HG02642 (cell line): ENCODE data around the gene OTC.
A peak's percentile ranks its signal among the peaks of the same experiment; 100 is the strongest.

Experiments used
- ATAC-seq: cut with Tn5 transposase; IDR thresholded peaks from one replicate; pipeline ENCODE4 v1.9.1; 2021; ENCODE audit warnings: mild to moderate bottlenecking; ENCODE audit not compliant: unreplicated experiment, poor library complexity

Gene OTC

DNA sequence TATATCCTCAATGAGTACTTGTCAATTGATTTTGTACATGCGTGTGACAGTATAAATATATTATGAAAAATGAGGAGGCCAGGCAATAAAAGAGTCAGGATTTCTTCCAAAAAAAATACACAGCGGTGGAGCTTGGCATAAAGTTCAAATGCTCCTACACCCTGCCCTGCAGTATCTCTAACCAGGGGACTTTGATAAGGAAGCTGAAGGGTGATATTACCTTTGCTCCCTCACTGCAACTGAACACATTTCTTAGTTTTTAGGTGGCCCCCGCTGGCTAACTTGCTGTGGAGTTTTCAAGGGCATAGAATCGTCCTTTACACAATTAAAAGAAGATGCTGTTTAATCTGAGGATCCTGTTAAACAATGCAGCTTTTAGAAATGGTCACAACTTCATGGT lies at the start of gene OTC:
Gene OTC, plus strand, starts transcription at position 243 of the 400 bp plus-strand sequence. Its CDS starts 93 bp downstream, at position 336.
- no peak for ATAC-seq

DNA sequence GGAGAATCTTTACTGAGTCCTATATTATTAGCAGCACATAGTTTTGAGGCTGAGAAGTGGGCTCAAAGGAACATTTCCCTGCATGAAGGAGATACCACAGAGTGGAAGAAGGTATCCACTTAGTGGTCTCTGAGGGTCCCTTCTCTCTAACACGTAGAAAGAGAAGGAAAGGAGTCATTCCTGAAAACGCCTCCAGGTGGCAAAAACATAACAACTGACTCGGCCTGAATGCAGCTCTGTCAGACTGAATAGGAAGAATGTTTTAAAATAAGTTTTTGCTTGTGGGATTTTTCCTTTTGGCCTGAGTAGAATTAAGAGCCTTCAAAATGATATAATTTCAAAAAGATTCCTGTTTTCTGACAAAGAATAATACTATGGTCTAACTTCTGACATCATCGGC lies 48.4 kb upstream of the OTC start:
- ATAC-seq = no peak

DNA sequence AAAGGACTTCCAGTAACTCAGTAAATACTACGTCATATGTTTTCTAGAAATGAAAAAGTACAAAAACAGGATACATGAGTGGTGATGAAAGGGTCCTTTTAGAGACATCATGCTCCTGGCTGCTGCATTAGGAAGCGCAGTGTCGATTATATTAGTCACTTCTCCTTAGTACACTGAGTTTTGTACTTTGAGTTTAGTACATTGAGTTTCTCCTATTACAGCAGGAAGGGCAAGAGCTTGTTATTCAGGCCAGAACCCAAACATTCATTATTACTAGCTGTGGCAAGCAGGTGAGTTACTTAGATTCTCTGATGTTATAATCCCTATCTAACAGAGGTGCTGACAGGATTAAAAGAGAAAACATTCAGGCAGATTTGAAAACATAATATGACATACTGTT lies 46.4 kb upstream of the OTC start:
- no peak for ATAC-seq

DNA sequence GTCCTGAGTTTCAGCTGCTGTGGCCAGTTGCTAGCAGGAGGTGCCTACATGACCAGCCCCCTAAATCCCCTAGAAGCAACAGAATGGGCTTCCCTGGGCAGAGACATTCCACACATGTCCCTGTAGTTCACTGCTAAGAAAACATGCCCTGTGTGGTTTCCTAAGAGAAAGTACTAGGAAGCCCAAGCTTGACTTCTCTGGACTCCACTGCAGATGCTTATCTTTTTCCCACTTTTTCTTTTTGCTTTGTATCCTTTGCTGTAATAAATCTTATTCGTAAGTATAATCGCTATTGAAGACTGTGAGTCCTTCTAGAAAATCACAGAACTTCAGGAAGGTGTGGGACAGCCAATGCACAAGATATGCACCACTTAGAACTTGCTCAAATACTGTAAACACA lies 40.7 kb upstream of the OTC start:
- no peak for ATAC-seq

DNA sequence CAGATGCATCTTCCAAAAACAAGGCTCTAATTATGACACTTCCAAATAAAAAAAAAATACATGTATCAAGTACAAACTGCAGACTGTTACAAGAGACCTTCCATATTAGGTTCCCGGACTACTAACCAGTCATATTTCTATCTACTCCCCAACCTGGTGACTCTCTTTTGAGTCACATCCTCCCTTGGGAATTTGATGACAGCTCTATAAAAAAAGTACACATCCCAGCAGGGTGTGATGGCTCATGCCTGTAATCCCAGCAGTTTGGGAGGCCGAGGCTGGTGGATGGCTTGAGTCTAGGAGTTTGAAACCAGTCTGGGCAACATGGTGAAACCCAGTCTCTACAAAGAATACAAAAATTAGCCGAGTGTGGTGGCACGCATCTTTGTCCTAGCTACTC lies 40.0 kb upstream of the OTC start:
- ATAC-seq = no peak

DNA sequence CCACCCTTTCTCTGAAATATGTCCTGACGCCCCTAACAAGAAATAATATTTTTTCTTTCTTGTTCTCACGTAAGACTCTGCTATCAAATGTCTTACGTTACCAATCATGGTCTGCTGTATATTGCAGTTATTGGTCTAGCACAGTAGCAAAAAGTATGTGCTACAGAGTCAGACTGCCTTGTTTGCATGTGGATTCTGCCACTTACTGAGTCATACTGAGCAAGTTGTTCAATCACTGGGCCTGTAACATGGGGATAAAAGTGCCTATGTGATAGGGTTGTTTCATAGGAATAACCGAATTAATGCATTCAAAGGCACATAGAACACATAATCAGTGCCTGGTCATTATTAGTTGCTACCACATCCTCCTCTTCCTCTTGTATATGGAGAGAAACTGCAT lies 39.2 kb upstream of the OTC start:
- ATAC-seq = no peak

DNA sequence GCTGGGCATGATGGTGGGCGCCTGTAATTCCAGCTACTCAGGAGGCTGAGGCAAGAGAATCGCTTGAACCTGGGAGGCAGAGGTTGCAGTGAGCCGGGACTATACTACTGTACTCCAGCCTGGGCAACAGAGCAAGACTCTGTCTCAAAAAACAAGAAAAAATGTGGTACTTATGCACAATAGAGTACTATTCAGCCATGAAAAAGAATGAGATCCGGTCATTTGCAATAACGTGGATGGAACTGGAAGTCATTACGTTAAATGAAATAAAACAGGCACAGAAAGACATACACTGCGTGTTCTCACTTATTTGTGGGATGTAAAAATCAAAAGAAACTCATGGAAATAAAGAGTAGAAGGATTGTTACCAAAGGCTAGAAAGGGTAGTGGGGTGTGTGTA lies 37.2 kb upstream of the OTC start:
- ATAC-seq = no peak

DNA sequence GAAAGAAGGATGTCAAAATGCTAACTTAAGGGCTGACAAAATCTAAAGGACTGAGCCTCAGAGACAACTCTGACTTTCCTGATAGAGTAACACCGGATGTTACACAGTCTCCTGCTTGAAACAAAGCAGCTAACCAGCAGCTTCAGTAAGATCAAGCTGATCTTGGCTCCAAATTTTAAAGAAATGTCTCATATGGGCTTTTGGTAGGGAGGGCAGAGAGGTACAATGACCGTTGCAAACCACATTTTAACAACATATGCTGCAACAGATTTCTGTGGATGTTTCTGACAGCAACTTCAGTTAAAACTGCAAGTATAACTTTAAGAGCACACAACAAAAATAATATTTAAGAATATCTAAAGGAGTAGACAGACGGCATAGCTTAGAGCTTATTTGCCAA lies 34.2 kb upstream of the OTC start:
- no peak for ATAC-seq

DNA sequence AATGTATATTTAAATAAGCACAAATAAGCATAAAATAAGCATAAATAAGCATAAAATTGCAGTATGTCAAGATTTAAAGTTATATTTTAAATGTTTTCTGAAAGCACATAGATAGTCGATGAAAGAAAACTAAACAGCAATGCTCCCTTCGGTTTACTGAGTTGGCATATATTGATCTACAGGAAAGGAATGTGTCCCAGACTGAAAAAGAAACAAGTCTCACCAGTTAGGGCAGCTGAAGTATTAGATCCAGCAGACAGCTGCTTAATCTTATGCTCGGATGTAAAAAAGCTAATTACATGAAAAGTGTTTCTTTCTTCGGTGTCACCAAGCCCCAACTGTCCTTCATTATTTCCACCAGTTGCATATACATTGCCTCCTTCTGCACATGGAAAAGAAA lies 33.8 kb upstream of the OTC start:
- no peak for ATAC-seq

DNA sequence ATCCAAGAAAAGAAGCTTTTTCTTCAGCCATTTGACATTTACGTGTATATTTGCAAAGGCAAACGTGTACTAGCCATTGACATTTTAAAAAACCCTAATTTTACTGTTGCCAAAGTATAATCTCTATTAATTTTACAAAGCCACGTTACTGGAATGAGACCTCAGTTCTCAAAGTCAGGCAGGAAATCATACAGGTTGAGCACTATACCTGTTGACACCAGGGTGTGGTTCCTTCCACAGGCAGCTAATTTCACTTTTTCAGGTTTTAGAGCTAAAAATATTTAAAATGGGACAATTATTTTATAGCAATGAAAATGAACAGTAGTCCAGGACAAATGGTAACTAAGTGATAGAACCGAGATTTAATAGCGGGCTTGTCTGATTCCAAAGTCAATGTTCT lies 31.6 kb upstream of the OTC start:
- ATAC-seq = no peak

DNA sequence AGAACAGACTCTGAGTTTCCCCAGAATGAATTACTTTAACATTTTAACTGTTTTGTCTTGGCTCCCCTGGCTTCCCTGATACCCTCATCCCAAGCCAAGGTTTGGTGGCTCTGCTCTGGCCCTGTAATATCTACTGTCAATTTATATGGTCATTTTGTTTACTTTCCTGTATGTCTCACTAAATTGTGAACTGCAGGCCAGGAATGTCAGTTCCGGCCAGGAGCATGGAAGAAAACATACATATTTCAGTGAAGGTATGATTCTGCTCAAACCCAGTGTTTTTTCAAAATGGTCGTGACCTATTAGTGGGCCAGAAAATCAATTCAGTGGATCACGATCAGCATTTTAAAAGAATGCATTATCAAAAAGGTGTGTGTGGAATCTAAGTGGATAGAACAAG lies 26.3 kb upstream of the OTC start:
- ATAC-seq = no peak

DNA sequence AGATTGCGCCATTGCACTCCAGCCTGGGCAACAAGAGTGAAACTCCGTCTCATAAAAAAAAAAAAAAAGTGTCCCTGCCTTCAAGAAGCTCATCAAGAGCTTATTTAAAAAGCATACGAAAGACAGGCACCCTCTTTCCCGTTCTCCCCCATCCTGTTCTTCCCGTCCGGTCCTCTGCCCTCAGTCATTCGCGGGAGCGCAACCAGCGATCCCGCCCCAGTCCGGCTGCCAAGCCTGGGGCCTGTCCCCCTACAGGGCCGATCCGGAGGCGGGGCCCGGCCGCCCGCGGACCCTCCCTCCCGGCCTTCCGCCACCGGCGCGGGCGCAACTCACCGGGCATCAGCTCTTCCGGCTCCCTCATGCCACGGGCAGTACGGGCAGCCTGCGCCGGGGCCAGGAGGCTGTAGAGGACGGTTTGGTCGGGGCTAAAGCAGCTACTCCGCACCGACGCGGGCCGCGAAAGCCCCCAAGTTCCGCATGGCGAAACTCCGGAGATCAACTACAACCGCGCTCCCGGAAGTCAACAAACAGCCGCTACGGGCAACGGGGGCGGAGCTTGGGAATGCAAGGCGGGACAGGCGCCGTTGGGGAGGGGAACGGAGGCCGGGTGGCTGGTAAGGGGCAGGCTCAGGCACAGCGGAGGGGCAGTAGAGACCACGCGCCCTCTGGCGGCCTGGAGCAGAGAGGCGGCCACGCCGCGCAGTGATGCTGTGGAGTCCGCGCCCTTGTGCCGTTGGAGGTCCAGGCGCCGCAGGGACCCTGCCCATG lies 25.2 kb upstream of the OTC start, which contains the start of gene RPGR:
Gene RPGR, minus strand, starts transcription at position 503 of the 768 bp plus-strand sequence. Its CDS starts 142 bp downstream, at position 361.
- peak; percentile 97 for ATAC-seq

DNA sequence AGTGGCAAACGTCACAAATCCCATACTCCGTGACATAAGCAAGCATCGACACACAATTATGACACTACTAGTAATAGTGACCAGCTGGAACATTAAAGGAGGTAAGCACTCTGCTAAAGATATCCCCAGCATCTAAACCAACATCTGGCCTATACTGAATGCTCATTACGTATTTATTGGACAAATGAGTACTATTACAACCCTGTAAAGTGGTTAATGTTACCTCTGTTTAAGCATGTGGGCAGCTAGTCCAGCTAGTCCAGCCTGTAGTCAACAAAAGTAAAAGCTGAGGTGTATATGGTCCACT lies 24.7 kb upstream of the OTC start:
- no peak for ATAC-seq

DNA sequence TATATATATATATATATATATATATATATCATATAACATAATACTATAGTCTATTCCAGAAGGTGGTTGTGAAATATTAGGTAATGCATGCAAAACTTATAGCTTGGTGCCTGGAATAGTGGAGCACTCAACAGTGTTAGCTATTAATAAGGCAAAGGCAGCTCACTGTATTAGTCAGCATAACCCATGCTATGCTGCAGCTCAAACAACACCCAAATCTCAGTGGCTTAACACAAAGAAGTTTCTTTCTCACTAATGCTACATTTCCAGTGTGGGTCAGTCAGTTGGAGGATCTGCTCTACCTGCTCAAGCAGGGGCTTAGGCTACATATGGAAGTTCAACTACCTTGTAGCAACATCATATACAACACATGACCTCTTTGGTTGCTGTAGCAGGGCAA lies 19.9 kb upstream of the OTC start:
- peak; percentile 65 for ATAC-seq

DNA sequence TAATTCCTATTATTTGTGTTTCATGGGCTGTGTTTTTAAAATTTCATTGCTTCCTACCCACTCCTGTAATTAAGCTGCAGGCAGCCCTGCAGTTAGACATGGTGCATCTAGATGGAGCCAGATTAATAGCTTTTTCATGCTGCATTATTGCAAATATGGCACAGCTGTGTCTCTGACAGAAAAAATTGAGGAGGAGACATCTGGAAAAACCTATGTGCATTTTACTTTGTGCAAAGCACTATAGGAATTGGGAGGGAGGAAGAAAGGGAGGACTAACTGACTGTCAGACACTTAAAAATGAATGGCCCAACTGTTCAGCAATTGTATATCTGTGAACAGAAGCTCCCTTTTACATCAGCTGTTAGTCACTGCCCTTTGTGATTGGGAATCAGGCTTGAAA lies 17.0 kb upstream of the OTC start:
- ATAC-seq = no peak

DNA sequence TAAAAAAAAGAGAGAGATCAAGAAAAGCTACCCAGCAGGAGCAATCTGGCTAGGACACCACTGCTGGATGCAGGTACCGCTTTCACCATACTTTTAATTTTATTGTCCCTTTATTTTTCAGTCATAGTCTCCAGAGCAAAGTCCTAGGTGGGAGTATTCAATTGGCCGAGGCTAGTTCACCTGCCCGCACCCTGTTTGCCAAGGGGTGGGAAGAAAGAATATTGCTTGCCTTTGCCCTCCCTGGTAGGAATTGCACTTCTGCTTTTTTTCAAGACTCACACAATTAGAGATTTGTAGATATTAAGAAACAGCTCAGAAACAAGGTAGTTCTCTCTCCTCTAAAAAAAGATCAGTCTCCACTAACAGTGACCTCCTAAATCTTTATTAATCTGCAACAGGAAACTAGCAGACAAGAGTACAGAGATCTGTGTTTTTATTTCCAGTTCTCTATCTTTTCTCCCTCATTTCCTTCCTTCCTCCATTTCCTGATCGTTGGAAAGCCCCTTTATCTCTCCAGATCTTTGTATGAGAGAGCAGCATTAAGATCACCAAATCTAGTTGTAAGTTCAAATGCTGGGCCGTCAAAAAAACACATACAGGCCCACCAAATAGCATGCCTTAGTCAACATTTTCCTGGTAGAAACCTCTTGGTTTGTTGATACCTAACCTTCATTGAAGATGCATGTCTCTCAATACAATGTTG lies 15.7 kb upstream of the OTC start:
- ATAC-seq = no peak

DNA sequence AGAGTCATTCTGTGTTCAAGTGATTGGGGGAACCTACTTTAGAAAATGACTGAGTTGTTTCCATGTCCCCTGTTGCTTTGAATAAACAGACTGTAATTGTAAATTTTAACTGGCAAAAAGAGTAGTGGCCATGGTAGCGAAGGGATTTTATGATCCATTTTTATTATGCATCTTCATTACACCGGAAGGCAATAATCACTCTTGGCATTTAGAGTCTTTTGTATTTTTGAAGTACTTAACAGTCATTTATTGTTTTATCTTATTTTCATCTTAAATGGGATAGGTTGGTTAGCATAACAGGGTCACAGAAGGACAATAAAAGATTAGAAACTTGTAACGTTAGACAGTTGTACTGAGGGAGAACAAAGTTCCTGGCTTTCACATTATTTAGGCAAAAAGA lies 11.0 kb upstream of the OTC start:
- no peak for ATAC-seq

DNA sequence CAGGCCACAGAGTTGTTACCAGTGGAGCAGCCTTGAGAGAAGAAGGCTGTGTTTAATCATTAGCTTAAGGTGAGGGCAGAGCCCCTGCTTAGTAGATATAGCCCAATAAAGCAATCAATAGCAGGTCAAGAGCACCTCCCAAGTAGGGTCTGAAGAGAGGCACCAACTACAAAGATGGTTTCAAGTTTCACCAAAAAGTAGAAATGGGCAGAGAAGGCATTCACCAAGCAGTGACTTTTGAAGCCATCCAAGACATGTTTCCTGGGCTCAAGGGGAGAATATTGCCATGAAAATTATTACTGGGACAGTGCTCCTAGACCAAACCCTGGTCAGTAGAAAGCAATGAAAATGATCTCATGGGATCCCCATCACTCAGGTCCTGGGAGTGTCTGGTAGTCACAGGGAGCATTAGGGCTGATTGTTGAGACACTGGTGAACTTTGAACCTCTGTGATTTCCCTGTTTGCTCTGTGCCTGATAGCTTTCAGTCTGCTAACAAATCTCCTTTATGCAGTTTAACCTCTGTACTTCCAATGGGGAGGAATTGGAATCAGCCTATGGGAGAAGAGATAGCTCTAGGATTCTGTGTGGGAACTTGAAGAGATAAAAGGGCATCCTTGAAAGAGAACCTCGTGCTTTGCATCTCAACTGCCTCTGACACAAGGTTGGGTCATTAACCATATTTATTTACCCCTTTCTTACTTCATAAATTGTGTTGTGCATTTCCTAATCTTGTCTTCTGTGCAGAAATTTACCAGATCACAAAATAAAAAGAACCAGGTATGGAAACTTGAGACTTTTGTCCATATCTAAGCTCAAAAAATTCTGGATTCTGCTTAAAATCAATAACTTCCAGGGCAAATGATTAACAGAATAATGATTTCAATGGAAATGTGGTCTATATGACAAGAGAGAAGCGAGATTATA lies 9.3 kb upstream of the OTC start:
- no peak for ATAC-seq

DNA sequence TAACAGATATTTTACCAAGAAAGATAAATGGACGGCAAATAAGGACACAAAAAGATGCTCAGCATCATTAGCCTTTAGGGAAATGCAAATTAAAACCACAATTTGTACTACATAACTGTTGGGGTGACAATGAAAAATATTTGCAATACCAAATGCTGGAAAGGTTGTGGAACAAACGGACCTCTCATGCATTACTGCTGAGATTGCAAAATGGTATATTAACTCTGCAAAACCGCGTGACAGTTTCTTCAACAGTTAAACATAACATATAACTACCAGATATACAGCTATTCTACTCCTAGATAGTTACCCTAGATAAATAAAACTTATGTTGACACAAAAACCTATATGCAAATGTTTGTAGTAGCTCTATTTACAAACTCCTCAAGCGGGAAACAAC lies 6.3 kb upstream of the OTC start:
- ATAC-seq = no peak

DNA sequence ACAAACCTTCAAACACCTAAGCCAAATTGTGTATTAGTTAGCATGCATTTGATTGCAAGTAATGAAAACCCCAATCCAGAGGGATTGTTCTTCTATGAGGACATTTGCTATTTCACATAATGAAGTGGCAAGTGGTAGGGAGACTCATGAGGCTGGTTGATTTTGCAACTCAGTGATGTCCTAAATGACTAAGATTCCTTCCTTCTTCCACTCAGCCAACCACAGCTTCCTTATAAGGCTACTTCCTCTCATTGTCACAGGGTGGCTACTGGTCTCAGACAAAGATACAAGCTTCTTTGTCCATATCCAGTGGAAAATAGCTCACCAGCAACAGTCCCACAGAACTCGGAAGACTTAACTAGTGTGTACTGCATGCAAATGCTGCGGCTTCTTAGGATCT lies 5.3 kb upstream of the OTC start:
- ATAC-seq = no peak

DNA sequence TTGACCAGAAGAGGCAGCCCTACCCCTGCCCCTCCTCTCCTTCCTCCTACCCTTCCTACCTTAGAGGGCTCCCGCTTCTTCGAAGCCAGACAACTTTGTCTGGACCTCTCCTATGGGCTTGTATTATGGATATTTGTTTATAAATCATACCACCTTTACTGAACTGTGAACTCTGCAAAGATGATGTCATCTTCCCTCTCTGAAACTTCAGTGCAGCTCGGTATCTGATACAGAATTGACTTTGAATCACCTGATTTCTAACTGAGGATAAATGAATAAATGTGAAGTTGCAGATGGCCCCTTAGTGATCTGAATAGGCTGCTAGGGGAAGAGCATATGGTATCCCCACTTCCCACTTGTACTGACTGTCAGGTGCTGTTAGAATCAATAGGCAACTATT lies 1.1 kb upstream of the OTC start:
- ATAC-seq = no peak
